Astrocyte of the cerebellum (primary cell): ENCODE measurements around the gene CRAMP1.

Experiments
- DNase-seq: peaks from one replicate; pipeline ENCODE4 v3.0.0-alpha.2; 2011; ENCODE audit warnings: low read depth
- H3K4me3 ChIP-seq: 2 replicates; pipeline ENCODE4 v1.5.1; 2011; ENCODE audit warnings: mild to moderate bottlenecking, low read depth, low read length, moderate library complexity
- CTCF ChIP-seq: IDR thresholded peaks from 2 replicates; pipeline ENCODE4 v1.5.1; 2012; ENCODE audit warnings: low read length, low read depth, moderate library complexity, mild to moderate bottlenecking; ENCODE audit errors: missing control alignments
- in situ Hi-C: cut with HindIII; loops from 2 replicates; pipeline ENCODE4 v1.10.0; 2017; ENCODE audit warnings: low sequenced_read_pairs

The CRAMP1 gene

GRCh38 chr16:1614456-1615102 is 2.4 kb downstream of the CRAMP1 start:
- H3K4me3 ChIP-seq, result peak overlapping the region; percentile 77
- in situ Hi-C loops, result no loop called here
- no peak for TF ChIP-seq CTCF
- no peak for DNase-seq

- H3K4me3 ChIP-seq, result peak overlapping the region; percentile 77
- TF ChIP-seq CTCF, result no peak
- in situ Hi-C loops, result no loop called here
- DNase-seq, result no peak
Observed at GRCh38 chr16:1615761-1616160, 3.6 kb downstream of the CRAMP1 start.

- no peak overlapping the region for H3K4me3 ChIP-seq
- no peak for TF ChIP-seq CTCF
- in situ Hi-C loops, result no loop called here
- DNase-seq, result no peak
Observed at GRCh38 chr16:1619976-1620375, 7.8 kb downstream of the CRAMP1 start.

GRCh38 chr16:1620391-1620790 is 8.2 kb downstream of the CRAMP1 start:
- H3K4me3 ChIP-seq, result no peak overlapping the region
- TF ChIP-seq CTCF, result no peak
- in situ Hi-C loops, result no loop called here
- no peak for DNase-seq

- H3K4me3 ChIP-seq, result no peak overlapping the region
- in situ Hi-C loops, result no loop called here
- TF ChIP-seq CTCF, result no peak
- DNase-seq, result no peak
Observed at GRCh38 chr16:1621851-1622250, 9.7 kb downstream of the CRAMP1 start.

GRCh38 chr16:1626327-1626726 is 14.2 kb downstream of the CRAMP1 start:
- no peak for TF ChIP-seq CTCF
- H3K4me3 ChIP-seq, result no peak overlapping the region
- no peak for DNase-seq
- in situ Hi-C loops, result no loop called here
